ENCODE data around the gene PCGF3.

GRCh38 chr4:681736-682451, 23.7 kb upstream of the PCGF3 start:
- TF ChIP-seq, protein P1, sequence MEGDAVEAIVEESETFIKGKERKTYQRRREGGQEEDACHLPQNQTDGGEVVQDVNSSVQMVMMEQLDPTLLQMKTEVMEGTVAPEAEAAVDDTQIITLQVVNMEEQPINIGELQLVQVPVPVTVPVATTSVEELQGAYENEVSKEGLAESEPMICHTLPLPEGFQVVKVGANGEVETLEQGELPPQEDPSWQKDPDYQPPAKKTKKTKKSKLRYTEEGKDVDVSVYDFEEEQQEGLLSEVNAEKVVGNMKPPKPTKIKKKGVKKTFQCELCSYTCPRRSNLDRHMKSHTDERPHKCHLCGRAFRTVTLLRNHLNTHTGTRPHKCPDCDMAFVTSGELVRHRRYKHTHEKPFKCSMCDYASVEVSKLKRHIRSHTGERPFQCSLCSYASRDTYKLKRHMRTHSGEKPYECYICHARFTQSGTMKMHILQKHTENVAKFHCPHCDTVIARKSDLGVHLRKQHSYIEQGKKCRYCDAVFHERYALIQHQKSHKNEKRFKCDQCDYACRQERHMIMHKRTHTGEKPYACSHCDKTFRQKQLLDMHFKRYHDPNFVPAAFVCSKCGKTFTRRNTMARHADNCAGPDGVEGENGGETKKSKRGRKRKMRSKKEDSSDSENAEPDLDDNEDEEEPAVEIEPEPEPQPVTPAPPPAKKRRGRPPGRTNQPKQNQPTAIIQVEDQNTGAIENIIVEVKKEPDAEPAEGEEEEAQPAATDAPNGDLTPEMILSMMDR (IDR thresholded peaks at IDR 0.05), result no peak
- no peak for TF ChIP-seq EP300 (IDR thresholded peaks at IDR 0.05)

Measured in tibial nerve (tissue), 4 donors.